ENCODE data around the gene GNAS. TPM values are rescaled to one million over a fixed set of nuclear protein-coding genes. Genes with fewer than 3 reads are reported as not detected.
"Not testable (repeated sequence)": the region's sequence is repeated elsewhere in the genome, so short reads cannot be mapped to it uniquely, and the experiment has no call there.

The GNAS gene
- total RNA-seq, 1 donor from 2014 or later, result 772 TPM

DNA sequence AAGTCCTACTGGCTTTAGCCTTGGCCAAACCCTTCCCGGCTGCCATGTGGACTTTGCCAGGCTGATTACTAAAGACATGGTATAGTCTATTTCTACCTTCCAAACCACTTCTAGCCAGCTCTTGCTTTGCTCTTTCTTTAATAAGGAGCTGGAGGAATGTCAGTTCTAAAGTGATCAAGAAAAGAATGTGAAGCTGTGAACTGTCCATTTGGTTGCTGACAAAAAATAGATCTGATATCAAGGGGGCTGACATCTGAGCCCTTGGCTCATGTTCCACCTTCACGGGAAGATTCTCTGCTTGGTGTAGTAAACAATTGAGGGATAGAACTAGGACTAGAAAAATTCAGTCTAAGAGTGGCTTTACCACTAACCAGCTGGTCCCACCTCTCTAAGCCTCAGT is 24.4 kb upstream of the GNAS start:
- intact Hi-C loops (cut with micrococcal nuclease), result no loop called here

DNA sequence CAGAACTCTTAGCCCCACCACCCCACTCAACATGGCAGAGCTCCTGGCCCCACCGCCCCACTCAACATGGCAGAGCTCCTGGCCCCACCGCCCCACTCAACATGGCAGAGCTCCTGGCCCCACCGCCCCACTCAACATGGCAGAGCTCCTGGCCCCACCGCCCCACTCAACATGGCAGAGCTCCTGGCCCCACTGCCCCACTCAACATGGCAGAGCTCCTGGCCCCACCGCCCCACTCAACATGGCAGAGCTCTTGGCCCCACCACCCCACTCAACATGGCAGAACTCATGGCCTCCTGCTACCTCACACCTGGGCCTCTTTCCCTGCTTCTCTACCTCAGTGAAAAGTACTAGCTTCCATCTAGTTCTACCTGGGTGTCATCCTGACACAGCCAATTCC is 23.7 kb upstream of the GNAS start:
- intact Hi-C loops (cut with micrococcal nuclease), result not testable (repeated sequence)

DNA sequence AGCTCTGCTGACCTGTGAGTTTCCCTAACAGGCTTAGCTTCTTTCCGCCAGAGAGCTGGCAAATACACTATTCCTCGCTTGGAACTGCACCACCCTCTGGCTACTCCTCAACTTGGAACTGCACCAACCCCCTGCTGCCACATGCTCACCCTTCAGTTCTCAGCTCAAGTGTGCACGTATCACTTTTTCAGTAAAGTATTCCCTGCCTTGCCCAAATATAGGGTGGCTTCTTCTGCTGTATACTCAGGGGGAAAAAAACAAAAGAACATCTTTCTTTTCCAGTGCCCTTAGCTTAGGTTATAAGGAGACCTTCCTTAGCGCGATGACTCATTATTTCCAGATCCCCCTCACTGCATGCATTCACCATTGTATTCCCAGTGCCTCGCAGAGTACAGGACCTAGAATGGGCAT is 23.0 kb upstream of the GNAS start:
- intact Hi-C loops (cut with micrococcal nuclease), result no loop called here

DNA sequence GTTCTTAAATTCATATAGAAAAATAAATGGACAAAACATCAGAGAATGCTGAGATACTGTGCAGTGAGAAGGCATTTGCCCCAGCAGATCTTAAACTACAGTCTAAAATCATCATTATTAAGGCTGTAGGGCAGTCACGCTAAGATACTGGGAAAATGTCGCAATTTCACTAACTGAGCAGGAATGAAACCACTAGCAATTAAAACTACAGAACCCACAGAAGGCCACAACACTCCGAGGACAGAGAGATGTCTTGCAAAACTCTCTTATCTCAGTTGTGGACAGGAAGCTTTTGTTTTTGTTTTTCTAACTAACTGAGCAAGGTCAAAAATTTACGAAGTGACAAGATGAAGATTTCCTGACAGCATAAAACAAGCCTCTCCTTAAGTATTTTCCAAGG is 20.1 kb upstream of the GNAS start:
- intact Hi-C loops (cut with micrococcal nuclease), result no loop called here

GRCh38 chr20:58833921-58834320 is 18.6 kb upstream of the GNAS start:
- intact Hi-C loops (cut with micrococcal nuclease), result no loop called here

GRCh38 chr20:58835231-58835630 is 17.3 kb upstream of the GNAS start:
- intact Hi-C loops (cut with micrococcal nuclease), result loop anchor here (5.0 kb wide), 1 partner anchor 188 kb away; no protein-coding TSS in a partner anchor

DNA sequence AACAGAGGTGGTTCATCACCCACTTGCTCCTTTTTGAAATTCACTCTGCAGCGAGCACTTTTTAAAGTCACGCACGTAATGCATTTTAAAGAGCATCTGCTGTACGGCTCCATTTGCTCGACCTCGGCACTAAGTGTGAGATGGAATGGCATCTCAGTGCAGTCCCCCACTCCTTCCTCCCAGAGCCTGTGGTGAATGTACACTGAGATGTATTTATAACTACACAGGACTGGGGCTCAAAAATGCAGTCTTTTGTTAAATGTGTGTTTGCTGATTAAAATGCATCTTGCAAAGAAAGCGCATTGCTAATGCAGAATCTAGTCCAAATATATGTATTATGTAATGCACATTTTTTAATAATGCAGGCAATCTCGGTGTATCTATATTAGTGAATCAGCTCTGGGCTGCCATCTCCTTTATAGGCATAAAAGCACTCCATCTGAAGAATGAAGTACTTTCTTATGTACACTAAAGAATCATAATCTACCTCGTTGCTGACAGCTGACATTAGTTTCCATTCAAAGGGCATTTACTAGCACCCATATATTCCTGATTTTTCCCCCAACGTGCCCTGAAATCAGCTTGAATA is 15.8 kb upstream of the GNAS start:
- intact Hi-C loops (cut with micrococcal nuclease), result loop anchor here (5.0 kb wide), 1 partner anchor 189 kb away; no protein-coding TSS in a partner anchor

DNA sequence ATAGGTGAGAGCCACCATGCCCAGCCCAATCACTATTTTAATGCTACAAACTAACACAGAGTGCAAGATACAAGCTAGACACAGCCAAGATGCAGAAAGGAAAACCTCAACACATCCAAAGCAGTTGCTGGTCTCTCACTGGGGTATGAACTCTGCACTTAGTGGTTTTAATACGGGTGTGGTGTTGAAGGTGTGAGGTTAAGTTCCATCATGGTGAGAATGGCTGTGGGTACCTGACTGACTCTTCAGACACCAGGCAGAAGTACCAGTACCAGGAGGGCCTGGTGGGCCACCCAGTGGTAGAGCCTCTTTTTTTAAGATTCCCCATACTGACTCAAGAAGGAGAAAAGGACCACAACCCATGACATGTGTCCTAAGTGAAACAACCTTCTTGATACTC is 14.8 kb upstream of the GNAS start:
- intact Hi-C loops (cut with micrococcal nuclease), result loop anchor here (5.0 kb wide), 1 partner anchor 190 kb away; no protein-coding TSS in a partner anchor

DNA sequence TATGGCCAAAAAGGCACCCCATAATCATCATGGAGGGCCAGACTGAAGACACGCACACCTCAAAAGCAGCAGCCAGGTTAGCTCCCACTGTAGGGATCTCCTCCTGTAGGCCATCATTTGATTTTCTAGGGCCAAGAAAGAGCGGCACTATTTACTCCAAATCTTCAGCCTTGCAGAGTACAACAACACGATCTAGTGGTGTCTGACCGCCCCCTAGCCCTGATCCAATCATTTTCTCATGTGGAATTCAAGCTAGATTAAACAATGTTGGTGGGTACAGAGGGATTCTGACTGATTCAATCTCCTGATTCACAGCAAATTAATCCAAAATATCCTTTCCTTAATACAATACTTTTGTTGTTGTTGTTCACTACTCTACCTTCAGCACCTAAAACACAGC is 14.3 kb upstream of the GNAS start:
- intact Hi-C loops (cut with micrococcal nuclease), result loop anchor here (5.0 kb wide), 1 partner anchor 191 kb away; no protein-coding TSS in a partner anchor

DNA sequence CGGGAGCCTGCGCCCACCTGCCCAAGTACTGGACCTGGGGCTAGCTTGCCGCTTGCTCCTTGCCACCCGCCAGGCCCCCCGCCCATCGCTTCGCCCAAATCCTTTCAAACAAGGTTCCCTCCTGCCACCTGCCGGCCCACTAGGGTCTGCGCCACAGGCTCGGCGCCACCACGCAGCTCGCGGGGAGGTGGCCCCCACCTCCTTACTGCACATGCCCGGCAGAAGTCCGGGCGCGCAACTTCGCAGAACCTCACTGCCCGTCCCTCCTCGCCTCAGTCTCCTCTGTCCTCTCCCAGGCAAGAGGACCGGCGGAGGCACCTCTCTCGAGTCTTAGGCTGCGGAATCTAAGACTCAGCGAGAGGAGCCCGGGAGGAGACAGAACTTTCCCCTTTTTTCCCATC is 13.0 kb upstream of the GNAS start:
- intact Hi-C loops (cut with micrococcal nuclease), result loop anchor here (5.0 kb wide), 1 partner anchor 192 kb away; no protein-coding TSS in a partner anchor

DNA sequence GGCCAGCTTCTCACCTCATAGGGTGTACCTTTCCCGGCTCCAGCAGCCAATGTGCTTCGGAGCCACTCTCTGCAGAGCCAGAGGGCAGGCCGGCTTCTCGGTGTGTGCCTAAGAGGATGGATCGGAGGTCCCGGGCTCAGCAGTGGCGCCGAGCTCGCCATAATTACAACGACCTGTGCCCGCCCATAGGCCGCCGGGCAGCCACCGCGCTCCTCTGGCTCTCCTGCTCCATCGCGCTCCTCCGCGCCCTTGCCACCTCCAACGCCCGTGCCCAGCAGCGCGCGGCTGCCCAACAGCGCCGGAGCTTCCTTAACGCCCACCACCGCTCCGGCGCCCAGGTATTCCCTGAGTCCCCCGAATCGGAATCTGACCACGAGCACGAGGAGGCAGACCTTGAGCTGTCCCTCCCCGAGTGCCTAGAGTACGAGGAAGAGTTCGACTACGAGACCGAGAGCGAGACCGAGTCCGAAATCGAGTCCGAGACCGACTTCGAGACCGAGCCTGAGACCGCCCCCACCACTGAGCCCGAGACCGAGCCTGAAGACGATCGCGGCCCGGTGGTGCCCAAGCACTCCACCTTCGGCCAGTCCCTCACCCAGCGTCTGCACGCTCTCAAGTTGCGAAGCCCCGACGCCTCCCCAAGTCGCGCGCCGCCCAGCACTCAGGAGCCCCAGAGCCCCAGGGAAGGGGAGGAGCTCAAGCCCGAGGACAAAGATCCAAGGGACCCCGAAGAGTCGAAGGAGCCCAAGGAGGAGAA is 12.3 kb upstream of the GNAS start:
- intact Hi-C loops (cut with micrococcal nuclease), result loop anchor here (5.0 kb wide), 1 partner anchor 193 kb away; no protein-coding TSS in a partner anchor

GRCh38 chr20:58840816-58841538 is 11.5 kb upstream of the GNAS start:
- intact Hi-C loops (cut with micrococcal nuclease), result no loop called here

DNA sequence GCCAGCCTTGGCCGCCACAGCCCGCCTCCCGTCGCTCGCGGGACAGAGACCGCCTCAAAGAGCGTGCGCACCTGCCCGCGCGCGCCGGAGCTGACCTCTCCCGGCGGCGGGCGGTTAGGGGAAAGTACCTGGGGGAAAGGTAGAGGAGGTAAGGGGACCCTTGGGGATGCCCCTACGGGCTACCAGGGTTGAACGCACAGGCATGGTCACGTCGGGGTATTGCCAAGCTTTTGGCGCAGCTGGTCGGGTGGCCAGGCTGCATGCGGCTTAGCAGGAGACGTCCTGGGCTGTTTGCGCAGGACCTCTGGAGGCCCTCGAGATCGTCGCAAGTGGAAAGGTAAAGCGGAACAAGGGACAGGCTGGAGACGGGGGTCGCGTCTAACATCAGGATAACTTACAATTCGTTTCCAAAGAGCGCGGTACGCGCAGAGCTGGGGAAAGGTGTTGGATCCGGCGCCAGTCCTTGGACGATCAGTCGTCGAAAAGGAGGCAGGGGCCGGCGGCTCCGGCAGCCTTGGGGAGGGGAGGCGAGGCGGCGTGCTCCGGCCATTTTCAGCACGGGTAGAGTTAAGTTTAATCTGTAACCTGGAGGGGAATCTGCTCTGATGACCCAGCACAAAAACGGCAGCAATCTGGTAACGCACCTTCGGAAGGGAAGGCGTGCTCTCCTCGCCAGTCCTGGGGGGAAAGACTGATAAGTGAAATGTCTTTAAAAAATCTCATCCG is 10.8 kb upstream of the GNAS start:
- intact Hi-C loops (cut with micrococcal nuclease), result no loop called here

DNA sequence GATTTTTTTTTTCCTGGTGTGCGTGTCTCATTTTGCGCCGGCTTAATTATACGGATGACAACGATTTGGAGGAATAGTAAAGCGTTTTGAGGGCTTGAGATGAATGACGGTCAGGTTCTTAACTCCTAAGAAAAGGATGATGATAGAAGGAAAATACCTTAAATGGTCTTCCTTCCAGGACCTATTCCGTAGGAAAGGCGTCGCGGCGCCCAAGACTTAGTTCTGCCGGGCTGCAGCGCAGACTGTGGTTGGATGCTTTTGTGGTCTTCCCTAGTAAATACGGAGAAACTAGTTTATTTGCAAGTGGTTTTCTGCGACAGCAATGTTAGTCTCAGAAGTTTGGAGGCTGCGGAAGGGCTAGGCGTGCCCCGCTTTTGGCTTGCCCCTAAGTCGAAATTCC is 10.2 kb upstream of the GNAS start:
- intact Hi-C loops (cut with micrococcal nuclease), result no loop called here

DNA sequence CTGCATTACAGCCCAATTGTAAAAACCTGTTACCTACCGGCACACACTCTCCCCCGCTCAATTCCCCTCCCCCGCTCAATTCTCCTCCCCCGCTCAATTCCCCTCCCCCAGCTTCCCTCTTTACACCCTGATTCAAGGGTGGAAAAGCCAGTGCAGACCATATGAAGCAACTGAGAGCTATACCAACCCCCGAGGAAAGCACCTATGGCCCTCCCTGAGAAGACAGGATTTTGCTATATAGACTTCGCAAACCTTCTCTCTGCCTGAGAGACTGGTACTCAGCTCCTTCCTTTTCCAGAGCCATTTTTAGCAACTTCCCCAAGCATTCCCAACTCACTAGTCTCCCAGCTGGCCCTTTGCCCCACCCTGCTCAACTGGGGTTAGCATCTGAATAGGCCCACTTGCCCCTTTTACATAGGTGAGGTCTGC is 9.4 kb upstream of the GNAS start:
- intact Hi-C loops (cut with micrococcal nuclease), result no loop called here

DNA sequence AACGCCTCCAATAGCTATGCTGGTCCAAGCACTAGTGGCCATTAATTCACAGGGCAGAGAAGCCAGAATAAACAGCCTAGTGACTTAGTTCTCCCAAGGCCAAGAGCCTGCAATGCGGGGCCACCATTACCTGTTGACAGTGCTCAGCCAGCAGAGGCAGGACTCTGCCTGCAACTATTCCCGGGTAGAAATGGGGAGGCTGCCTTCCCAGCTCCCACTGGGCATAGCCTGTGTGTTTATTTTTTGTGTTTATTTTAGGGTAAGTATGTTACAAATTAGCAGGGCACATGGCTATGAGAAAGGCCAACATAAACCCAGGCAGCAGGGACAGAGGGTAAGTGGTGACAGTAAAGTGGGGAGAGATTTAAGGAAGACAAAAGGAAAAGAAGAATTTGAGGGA is 6.8 kb upstream of the GNAS start:
- intact Hi-C loops (cut with micrococcal nuclease), result no loop called here

DNA sequence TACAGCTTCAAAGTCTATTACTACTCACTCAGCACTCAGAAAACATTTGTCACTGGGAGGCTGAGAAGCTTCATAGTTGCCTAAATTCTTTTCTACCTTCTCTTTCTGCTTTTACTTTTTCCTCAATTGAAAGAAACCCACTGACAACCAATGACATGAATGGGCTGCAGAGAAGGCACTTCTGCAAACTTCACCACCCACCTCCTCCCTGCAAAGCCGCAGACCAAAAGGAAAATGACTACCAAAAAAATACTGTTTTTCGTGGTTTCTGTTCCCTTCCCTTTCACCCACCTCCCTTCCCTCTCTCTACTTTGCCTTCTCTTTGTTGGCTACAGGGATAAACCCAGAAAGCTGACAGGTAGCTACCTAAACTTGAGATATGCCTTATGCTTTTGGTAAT is 5.1 kb upstream of the GNAS start:
- intact Hi-C loops (cut with micrococcal nuclease), result no loop called here

- intact Hi-C loops (cut with micrococcal nuclease), result loop anchor here (10.0 kb wide), 1 partner anchor 616 kb away; no protein-coding TSS in a partner anchor
These were observed 1.8 kb upstream of the GNAS start, which contains the start of gene GNAS-AS1 for GRCh38 chr20:58850693-58851174. Gene GNAS-AS1, minus strand, starts transcription at chr20:58850902.

DNA sequence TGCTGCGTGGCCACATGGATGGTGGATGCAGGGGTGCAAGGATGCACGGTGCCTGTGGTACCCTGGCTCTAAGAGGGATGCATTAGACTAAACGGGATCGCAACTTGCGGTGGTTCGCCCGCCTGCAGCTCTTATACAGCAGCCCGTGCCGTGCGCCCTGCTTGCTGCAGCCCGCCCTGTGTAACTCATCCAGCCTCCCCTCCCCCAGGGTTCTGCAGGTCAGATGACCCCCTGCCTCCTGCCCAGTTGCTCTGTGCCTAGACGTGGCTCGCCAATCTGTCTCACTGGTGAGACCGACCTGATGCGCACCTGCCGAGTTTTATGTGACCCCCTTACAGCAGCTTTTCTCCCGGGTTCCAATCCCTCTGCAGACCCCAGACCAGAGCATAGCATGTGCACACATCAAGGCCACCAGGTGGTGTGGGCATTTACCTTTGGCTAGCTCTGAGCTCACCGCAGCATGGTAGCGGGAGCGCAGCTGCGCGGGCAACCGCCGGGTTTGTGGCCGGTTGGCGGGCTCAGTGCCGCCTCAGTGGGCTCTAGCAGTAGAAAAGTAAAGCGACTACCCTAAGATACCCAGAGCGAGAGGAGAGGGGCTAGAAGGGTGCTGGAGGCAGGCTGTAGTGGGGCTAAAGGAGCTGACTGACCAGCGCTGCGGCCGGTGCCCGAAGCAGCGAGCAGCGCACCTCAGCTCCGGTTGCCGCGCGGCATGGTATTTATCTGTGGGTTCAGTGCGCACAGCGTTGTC is 1.1 kb upstream of the GNAS start:
- intact Hi-C loops (cut with micrococcal nuclease), result loop anchor here (10.0 kb wide), 1 partner anchor 617 kb away; no protein-coding TSS in a partner anchor

DNA sequence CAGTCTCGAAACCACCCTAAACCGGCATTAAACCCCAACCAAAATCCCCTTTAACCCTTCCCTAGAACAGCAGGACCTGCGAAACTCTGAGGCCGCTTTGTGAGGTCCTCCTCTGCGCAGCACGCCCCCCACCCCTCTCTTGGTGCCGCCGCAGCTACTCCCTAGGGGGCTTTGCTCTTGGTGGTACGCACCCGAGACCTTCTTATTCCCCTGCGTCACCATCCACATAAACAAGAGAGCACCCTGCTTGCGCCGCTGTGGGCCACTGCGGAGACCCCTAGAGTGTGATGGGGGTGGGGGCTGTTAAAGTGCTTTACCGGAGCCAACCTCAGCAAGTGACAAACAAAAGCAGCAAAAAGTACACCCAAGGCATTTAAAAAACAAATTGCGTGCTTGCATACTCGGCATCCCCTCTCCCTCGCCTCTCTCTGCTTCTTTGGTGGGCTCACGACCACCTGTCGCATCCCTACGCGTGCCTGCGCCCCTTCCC is 502 bp upstream of the GNAS start:
- intact Hi-C loops (cut with micrococcal nuclease), result loop anchor here (2.0 to 10.0 kb wide), 2 partner anchors 201 to 617 kb away; partner anchors contain the start of gene STX16

Measured in T-helper 2 cell treated with Interferon-gamma antibody and Interleukin-4, amounts not matched to agents 100 ng/mL and 5 ng/mL, for 36 hours (primary cell).